Ovary (tissue), 9 donors: ENCODE data around the gene SLC23A3. TPM values are rescaled to one million over a fixed set of nuclear protein-coding genes. Genes with fewer than 3 reads are reported as not detected.

Experiments
- DNase-seq, 5 donors: peaks; one replicate each; pipeline ENCODE4 v3.0.0-alpha.2; 2019 to 2020
- H3K27ac ChIP-seq, 2 donors: fragments of 200-600 bp; one replicate each; pipeline versions ENCODE4 v1.5.1 to v1.8.0; 2019 to 2022
- H3K27me3 ChIP-seq: fragments of 200-600 bp; one replicate; pipeline ENCODE4 v1.8.0; 2022
- H3K36me3 ChIP-seq: fragments of 200-600 bp; sonication (generic); one replicate; pipeline ENCODE4 v1.5.1; 2019
- H3K4me1 ChIP-seq: one replicate; pipeline ENCODE4 v1.8.1; 2013; ENCODE audit warnings: mild to moderate bottlenecking, moderate library complexity; ENCODE audit not compliant: insufficient read depth
- H3K4me3 ChIP-seq: fragments of 200-600 bp; sonication (generic); one replicate; pipeline ENCODE4 v1.5.1; 2017
- H3K9me3 ChIP-seq, 2 donors: fragments of 200-600 bp in 1 of 2; sonication (generic) in 1 of 2; one replicate each; pipeline versions ENCODE4 v1.5.1 to v1.8.1; 2013 to 2019; ENCODE audit warnings: mild to moderate bottlenecking in 1 of 2, moderate library complexity in 1 of 2
- CTCF ChIP-seq, 3 donors: fragments of 450-650 bp in 2 of 3; fragments of 200-600 bp in 1 of 3; IDR thresholded peaks; one replicate each; pipeline versions ENCODE4 v1.5.1 to v1.8.0; 2016 to 2022; ENCODE audit warnings: antibody characterized with exemption in 3 of 3, mild to moderate bottlenecking in 1 of 3
- EP300 ChIP-seq: sonication (generic); formaldehyde crosslinking; IDR thresholded peaks from one replicate; pipeline ENCODE4 v1.6.1; 2017; ENCODE audit warnings: antibody characterized with exemption
- POLR2A ChIP-seq: fragments of 450-650 bp; IDR thresholded peaks from one replicate; pipeline ENCODE4 v1.6.1; 2017; ENCODE audit warnings: antibody characterized with exemption, mild to moderate bottlenecking, moderate library complexity
- WGBS, 3 donors: extraction: QIAGEN DNeasy Blood & Tissue Kit in 1 of 3; methylation state at CpG; one replicate each; pipeline versions ENCODE4 v1.1.5 to v1.1.7; 2013 to 2017; 5-methylcytosine and 5-hydroxymethylcytosine counted together
- intact Hi-C, 4 donors: fragments of 100-400 bp; cut with DNase I; formaldehyde crosslinking; loops; one replicate each; pipeline versions ENCODE4 v1.11.0 to v1.15.1; 2022 to 2023
- polyA plus RNA-seq, 2 donors: library from polyadenylated mRNA; stranded (reverse); fragments of 200-250 nt in 1 of 2; fragments of 350-450 nt in 1 of 2; fragmentation: Illumina TruSeq in 1 of 2; extraction: RNeasy Lipid Tissue Mini Kit (QIAGEN cat#74804) in 1 of 2; gene quantifications; one replicate each; pipeline ENCODE4 v1.2.3, GENCODE V29; 2013 to 2014
- total RNA-seq, 7 donors: library from RNA; depleted of rRNA in 2 of 7; stranded (reverse); fragments of >200 nt in 2 of 7; fragmentation: NEBNext Ultra II Directional in 3 of 7; extraction: Animal tissue kit (Norgen Biotek cat#: 25700) in 3 of 7; gene quantifications; one replicate each; pipeline versions ENCODE4 v1.1.0 to v1.2.4, GENCODE V29; 2016 to 2023
- donor health status: DM: no; HTN: no; CAD: no; lungs with moderate emphysema.
- donor health status: DM: no; HTN: no; CAD: no.
- donor health status: Bipolar disorder and iron deficiency.
- donor health status: DM: yes; HTN: yes; CAD: no.
- donor health status: DM: no; HTN: no; CAD: no.
- donor health status: DM: yes; HTN: yes; CAD: no.

The SLC23A3 gene
- total and polyA plus RNA-seq, 9 donors = 0.81 to 4.5 (median 1.3) TPM

- Histone ChIP-seq H3K27me3 (no peaks in the 10 kb centered on the region), H3K4me1 (peaks cover 5% of the 10 kb centered on the region), H3K36me3 (no peaks in the 10 kb centered on the region), H3K27ac (no peak overlapping the region), H3K9me3 (no peaks in the 10 kb centered on the region), H3K4me3 (no peak overlapping the region)
- WGBS, 3 donors = 88 to 94% (median 93%) methylated on average over 4 of the region's 4 CpGs
- no peak for DNase-seq
- intact Hi-C loops = loop anchor here in 2 of 4 donors (5.0 to 10.0 kb wide), 2 partner anchors 101 to 163 kb away; partner anchors contain the start of gene CRYBA2 (in 1 of the 2)
- TF ChIP-seq CTCF (IDR thresholded peaks at IDR 0.05) = no peak
- no peak for TF ChIP-seq EP300
- no peak for TF ChIP-seq POLR2A
Measured at GRCh38 chr2:219158025-219158424, 11.8 kb downstream of the SLC23A3 start.

- Histone ChIP-seq H3K4me1 (peaks cover 5% of the 10 kb centered on the region), H3K27me3 (no peaks in the 10 kb centered on the region), H3K27ac (no peak overlapping the region), H3K4me3 (no peak overlapping the region), H3K36me3 (no peaks in the 10 kb centered on the region), H3K9me3 (no peaks in the 10 kb centered on the region)
- intact Hi-C loops = loop anchor here in 2 of 4 donors (5.0 to 10.0 kb wide), 2 partner anchors 100 to 163 kb away; partner anchors contain the start of gene CRYBA2 (in 1 of the 2)
- no peak for DNase-seq
- 88 to 90% (median 89%) methylated on average over 8 of the region's 8 CpGs for WGBS, 3 donors
- TF ChIP-seq POLR2A (no peak), CTCF (IDR thresholded peaks at IDR 0.05) (no peak)
Measured at GRCh38 chr2:219157396-219157795, 12.4 kb downstream of the SLC23A3 start.

- intact Hi-C loops = loop anchor here in 2 of 4 donors (5.0 to 10.0 kb wide), 2 partner anchors 98 to 160 kb away; partner anchors contain the start of gene CRYBA2 (in 1 of the 2)
- Histone ChIP-seq H3K27me3 (no peaks in the 10 kb centered on the region), H3K9me3 (no peaks in the 10 kb centered on the region), H3K36me3 (no peaks in the 10 kb centered on the region), H3K27ac (no peak overlapping the region), H3K4me1 (no peaks in the 10 kb centered on the region), H3K4me3 (no peak overlapping the region)
- WGBS, 3 donors = 6 to 9% (median 8%) methylated on average over 4 of the region's 4 CpGs
- TF ChIP-seq CTCF (IDR thresholded peaks at IDR 0.05) = peak; percentile 49 to 77 (median 56)
- TF ChIP-seq EP300 = no peak
- DNase-seq = peak in 1 of 5 donors; percentile 42
Measured at GRCh38 chr2:219155054-219155644, 14.7 kb downstream of the SLC23A3 start.

- Histone ChIP-seq H3K36me3 (no peaks in the 10 kb centered on the region), H3K4me3 (no peak overlapping the region), H3K4me1 (peaks cover 1% of the 10 kb centered on the region), H3K27me3 (no peaks in the 10 kb centered on the region), H3K27ac (no peak overlapping the region), H3K9me3 (no peaks in the 10 kb centered on the region)
- no peak for DNase-seq
- 11 to 24% (median 19%) methylated on average over 1 of the region's 1 CpG for WGBS, 3 donors
- TF ChIP-seq EP300 = no peak
- no peak for TF ChIP-seq CTCF (IDR thresholded peaks at IDR 0.05)
- no peak for TF ChIP-seq POLR2A
- intact Hi-C loops = loop anchor here in 2 of 4 donors (5.0 to 10.0 kb wide), 3 partner anchors 92 to 155 kb away; partner anchors contain the start of gene CRYBA2 (in 1 of the 2)
Measured at GRCh38 chr2:219149667-219150066, 20.2 kb downstream of the SLC23A3 start.
